Fibroblast of mammary gland (primary cell): ENCODE measurements around the gene SSC4D.
"Not testable (repeated sequence)": the region's sequence is repeated elsewhere in the genome, so short reads cannot be mapped to it uniquely, and the experiment has no call there.

Experiments
- DNase-seq: peaks from one replicate; pipeline ENCODE4 v3.0.0-alpha.2; 2010; ENCODE audit warnings: low read depth
- H3K4me3 ChIP-seq: 2 replicates; pipeline ENCODE4 v1.5.1; 2011; ENCODE audit warnings: low read depth, mild to moderate bottlenecking, low read length, moderate library complexity; ENCODE audit not compliant: control insufficient read depth
- TF ChIP-seq, protein P1 (sequence below): conservative IDR thresholded peaks from 2 replicates; pipeline ENCODE4 v1.5.1; 2011; ENCODE audit warnings: low read depth, low read length, inconsistent platforms; ENCODE audit not compliant: control insufficient read depth, insufficient read depth

The SSC4D gene

DNA sequence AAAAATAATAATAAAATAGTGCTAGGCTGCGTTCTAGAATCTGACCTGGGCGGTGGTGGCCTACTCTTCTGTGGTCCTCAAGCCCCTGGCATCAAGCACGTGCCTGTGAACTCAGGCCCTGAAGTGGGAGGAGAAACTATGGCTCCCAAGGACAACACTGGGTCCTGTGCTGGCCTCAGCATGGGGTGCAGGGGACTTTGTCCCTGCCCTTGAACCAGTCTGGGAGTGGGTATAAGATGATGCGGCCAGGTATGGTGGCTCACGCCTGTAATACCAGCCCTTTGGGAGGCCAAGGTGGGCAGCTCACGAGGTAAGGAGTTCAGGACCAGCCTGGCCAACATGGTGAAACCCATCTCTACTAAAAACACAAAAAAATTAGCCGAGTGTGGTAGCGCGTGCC is 20.7 kb upstream of the SSC4D start:
- DNase-seq: no peak
- H3K4me3 ChIP-seq: no peak overlapping the region
- TF ChIP-seq, protein P1, sequence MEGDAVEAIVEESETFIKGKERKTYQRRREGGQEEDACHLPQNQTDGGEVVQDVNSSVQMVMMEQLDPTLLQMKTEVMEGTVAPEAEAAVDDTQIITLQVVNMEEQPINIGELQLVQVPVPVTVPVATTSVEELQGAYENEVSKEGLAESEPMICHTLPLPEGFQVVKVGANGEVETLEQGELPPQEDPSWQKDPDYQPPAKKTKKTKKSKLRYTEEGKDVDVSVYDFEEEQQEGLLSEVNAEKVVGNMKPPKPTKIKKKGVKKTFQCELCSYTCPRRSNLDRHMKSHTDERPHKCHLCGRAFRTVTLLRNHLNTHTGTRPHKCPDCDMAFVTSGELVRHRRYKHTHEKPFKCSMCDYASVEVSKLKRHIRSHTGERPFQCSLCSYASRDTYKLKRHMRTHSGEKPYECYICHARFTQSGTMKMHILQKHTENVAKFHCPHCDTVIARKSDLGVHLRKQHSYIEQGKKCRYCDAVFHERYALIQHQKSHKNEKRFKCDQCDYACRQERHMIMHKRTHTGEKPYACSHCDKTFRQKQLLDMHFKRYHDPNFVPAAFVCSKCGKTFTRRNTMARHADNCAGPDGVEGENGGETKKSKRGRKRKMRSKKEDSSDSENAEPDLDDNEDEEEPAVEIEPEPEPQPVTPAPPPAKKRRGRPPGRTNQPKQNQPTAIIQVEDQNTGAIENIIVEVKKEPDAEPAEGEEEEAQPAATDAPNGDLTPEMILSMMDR: no peak

- DNase-seq: peak; percentile 34
- no peak overlapping the region for H3K4me3 ChIP-seq
- TF ChIP-seq, protein P1: no peak
These were observed 19.6 kb upstream of the SSC4D start for GRCh38 chr7:76428868-76429805.

DNA sequence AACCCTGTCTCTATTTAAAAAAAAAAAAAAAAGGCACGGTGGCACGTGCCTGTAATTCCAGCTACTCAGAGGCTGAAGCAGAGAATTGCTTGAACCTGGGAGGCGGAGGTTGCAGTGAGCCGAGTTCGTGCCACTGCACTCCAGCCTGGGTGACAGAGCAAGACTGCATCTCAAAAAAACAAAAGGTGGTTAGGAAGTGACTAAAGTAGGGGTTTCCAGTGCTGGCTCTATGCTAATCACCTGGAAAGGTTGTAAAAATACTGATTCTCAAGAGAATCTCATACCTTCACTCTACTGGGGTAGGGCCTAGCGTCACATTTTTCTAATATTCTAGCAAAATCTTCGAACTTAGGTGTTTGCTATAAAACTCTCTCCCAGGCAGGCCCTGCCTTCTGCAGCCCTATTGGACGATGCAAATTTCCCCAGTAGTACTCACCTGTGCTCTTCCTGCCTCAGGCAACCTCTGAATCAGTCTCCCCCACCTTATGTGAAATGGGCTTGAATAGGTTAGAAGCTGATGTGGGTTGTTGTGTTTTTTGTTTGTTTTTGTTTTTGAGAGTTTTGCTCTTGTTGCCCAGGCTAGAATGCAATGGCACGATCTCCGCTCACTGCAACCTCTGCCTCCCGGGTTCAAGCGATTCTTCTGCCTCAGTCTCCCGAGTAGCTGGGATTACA is 18.8 kb upstream of the SSC4D start:
- H3K4me3 ChIP-seq: no peak overlapping the region
- no peak for DNase-seq
- TF ChIP-seq, protein P1: no peak

DNA sequence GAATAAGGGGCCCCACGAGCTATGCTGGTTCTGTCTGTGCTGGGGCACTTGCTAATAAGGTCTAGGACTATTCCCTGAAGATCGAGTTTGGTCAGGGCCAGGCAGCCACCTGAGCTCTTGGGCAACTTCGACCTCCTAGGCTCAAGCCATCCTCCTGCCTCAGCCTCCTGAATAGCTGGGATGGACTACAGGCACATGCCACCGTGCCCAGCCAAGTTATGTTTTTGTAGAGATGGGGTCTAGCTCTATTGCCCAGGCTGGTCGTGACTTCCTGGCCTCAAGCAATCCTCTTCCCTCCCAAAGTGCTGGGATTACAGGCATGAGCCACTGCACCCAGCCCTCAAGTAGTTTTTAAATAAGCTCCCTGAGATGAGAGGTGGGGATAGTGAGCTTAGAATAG is 18.1 kb upstream of the SSC4D start:
- TF ChIP-seq, protein P1: no peak
- no peak overlapping the region for H3K4me3 ChIP-seq
- no peak for DNase-seq

DNA sequence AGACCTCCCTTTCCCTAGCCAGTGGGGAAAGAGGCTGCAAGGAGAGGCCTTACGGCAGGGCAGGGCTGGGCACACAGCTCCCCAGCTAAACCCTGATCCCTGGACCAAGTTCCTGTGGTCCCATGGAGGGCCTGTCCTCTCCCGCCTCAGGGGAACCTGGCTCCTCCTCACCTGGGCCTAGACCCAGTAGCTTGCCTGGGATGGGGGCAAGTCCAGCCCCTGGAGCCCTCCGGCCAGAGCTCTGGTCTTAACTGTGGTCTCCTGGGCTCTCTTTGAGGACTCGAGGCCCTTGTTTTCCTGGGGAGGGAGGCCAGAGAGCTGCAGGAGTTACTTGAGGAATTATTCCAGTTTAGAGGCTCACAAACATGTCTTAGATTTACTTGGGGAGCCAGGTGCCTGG is 16.7 kb upstream of the SSC4D start:
- DNase-seq: no peak
- H3K4me3 ChIP-seq: no peak overlapping the region
- TF ChIP-seq, protein P1: no peak

DNA sequence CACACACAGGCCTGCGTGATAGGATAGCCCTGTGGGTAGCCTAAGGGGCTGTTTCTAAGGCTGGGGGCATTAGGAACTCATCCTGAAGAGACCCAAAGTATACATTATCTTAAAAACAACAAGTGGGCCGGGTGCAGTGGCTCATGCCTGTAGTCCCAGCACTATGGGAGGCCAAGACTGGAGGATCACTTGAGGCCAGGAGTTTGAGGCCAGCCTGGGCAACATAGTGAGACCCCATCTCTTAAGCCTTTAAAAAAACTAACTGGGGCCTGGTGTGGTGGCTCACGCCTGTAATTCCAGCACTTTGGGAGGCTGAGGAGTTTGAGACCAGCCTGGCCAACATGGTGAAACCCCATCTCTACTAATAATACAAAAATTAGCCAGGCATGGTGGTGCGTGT is 16.1 kb upstream of the SSC4D start:
- not testable (repeated sequence) for H3K4me3 ChIP-seq, DNase-seq

DNA sequence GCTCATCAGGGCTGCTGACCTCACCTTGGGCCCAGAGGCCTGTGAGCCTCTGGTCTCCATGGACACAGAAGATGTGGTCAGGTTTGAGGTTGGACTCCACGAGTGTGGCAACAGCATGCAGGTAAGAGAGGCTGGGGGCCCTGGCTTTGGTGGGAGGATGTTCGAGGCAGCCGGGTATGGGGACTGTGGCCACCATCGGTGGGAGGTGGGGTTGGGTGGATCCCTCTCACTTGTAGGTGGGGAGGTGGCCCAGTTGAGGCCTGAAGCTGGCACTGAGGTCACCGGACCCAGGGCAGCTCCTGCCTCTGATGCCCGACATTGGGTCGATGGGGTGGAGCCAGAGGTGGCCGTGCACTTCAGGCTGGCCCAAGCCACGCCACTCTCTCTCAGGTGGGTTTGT is 15.7 kb upstream of the SSC4D start:
- no peak overlapping the region for H3K4me3 ChIP-seq
- TF ChIP-seq, protein P1: no peak
- no peak for DNase-seq
